HFF-Myc (cell line): Measurements from ENCODE around the gene MSI1.
A peak's percentile ranks its signal among the peaks of the same experiment; 100 is the strongest.
"Not testable (repeated sequence)": the region's sequence is repeated elsewhere in the genome, so short reads cannot be mapped to it uniquely, and the experiment has no call there.

Experiments used
- DNase-seq: peaks from one replicate; pipeline ENCODE4 v3.0.0-alpha.2; 2011; ENCODE audit warnings: low read depth; ENCODE audit errors: extremely low read depth
- H3K4me3 ChIP-seq: replicated peaks from 2 replicates; pipeline ENCODE4 v1.5.1; 2011; ENCODE audit warnings: low read depth, mild to moderate bottlenecking, control low read depth, low read length
- TF ChIP-seq, protein P1 (sequence below): IDR thresholded peaks from 2 replicates; pipeline ENCODE4 v1.5.1; 2012; ENCODE audit warnings: mild to moderate bottlenecking, low read depth, low read length, control low read depth; ENCODE audit errors: missing control alignments

The MSI1 gene

DNA sequence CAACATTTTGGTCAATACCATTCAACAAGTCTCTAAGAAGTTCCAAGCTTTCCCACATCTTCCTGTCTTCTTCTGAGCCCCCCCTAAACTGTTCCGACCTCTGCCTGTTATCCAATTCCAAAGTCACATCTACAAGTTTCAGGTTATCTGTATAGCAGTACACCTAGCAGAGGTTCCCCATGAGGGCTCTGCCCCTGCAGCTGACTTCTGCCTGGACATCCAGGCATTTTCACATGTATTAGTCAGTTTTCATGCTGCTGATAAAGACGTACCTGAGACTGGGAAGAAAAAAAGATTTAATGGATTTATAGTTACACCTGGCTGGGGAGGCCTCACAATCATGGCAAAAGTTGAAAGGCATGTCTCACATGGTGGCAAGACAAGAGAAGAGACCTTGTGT, 31.2 kb downstream of the MSI1 start:
- no peak overlapping the region for H3K4me3 ChIP-seq
- no peak for DNase-seq
- TF ChIP-seq, protein P1, sequence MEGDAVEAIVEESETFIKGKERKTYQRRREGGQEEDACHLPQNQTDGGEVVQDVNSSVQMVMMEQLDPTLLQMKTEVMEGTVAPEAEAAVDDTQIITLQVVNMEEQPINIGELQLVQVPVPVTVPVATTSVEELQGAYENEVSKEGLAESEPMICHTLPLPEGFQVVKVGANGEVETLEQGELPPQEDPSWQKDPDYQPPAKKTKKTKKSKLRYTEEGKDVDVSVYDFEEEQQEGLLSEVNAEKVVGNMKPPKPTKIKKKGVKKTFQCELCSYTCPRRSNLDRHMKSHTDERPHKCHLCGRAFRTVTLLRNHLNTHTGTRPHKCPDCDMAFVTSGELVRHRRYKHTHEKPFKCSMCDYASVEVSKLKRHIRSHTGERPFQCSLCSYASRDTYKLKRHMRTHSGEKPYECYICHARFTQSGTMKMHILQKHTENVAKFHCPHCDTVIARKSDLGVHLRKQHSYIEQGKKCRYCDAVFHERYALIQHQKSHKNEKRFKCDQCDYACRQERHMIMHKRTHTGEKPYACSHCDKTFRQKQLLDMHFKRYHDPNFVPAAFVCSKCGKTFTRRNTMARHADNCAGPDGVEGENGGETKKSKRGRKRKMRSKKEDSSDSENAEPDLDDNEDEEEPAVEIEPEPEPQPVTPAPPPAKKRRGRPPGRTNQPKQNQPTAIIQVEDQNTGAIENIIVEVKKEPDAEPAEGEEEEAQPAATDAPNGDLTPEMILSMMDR = no peak

DNA sequence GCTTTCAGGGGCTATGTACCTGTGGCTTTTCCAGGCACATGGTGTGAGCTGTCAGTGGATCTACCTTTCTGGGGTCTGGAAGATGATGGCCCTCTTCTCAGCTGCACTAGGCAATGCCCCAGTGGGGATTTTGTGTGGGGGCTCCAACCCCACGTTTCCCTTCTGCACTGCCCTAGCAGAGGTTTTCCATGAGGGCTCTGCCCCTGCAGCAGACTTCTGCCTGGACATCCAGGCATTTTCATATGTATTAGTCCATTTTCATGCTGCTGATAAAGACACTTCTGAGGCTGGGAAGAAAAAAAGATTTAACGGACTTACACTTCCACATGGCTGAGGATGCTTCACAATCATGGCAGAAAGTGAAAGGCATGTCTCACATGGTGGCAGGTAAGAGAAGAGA, 32.6 kb downstream of the MSI1 start:
- H3K4me3 ChIP-seq, DNase-seq: not testable (repeated sequence)

DNA sequence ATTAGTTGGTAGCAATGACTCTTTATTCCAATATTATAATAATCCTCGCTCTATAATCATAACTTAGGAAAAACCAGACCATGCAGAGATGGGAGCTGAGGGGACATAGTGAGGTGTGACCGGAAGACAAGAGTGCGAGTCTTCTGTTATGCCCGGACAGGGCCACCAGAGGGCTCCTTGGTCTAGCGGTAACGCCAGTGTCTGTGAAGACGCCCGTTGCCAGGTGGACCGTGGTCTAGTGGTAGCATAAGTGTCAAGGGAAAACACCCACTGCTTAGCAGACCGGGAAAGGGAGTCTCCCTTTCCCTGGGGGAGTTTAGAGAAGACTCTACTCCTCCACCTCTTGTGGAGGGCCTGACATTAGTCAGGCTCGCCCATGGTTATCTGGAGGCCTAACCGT, 33.5 kb downstream of the MSI1 start:
- TF ChIP-seq, protein P1 = peak; percentile 64
- not testable (repeated sequence) for DNase-seq, H3K4me3 ChIP-seq

DNA sequence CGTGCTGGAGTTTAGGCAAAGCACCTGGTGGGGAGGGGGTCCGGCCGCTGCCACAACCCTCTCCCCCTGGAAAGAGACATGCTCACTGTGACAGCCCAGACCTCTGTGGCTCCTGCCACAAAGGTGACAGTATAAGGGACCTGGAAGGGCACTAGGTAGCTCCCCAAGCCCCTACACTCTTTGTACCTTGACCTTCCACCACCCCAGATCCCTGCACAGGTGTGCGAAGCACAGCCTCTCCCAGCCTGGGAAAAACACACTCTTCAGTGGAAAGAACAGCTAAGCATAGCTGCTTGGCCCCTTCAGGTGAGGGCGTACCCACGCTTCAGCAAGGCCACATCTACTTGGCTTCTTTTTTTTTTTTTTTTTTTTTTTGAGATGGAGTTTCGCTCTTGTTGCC, 36.4 kb downstream of the MSI1 start:
- no peak overlapping the region for H3K4me3 ChIP-seq
- no peak for DNase-seq
- TF ChIP-seq, protein P1 = no peak

DNA sequence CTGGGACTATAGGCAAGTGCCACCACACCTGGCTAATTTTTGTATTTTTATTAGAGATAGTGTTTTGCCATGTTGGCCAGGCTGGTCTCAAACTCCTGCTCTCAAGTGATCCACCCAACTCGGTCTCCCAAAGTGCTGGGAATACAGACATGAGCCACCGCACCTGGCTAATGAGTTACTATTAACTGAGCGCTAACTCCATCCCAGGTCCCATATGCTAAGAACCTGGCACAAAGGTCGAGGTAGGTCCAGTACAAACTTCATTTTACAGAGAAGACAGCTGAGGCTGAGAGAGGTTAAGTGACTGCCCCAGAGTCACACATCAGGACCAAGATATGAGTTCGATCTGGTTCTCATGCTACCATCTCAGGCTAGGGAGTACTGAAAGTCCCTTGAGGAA, 36.9 kb downstream of the MSI1 start:
- TF ChIP-seq, protein P1 = no peak
- DNase-seq = no peak
- no peak overlapping the region for H3K4me3 ChIP-seq

DNA sequence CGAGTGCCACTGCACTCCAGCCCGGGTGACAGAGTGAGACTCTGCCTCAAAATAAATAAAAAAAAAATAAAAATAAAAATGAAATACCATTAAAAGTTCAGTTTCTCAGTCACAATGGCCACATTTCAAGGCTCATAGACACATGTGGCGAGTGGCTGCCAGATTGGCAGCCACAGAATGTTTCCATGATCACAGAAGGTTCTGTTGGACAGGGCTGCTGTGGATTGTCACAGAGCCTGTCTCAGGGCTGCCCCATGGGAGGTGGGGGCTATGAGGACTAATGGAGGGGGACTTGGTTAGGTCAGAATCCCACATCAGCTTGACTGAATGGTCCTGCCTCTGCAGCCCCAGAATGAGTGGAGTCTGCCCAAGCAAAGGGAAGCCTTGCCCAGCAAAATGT, 37.6 kb downstream of the MSI1 start:
- TF ChIP-seq, protein P1 = no peak
- DNase-seq = no peak
- no peak overlapping the region for H3K4me3 ChIP-seq

DNA sequence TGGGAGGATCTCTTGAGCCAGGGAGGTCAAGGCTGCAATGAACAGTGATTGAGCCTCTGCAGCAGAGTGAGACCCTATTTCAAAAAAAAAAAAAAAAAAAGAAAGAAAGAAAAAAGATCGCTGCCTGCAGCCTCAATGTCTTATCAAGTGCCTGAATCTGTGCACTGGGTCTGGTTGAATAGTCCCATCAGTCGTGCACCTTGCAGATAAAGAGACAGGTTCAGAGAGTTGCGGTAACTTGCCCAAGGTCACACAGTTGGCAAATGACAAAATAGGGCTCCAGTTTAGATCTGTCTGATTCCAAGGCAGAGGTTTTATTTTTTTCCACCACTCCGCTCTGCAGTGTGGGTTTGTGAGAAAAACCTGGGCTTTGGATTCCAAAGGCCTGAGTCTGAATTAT, 40.7 kb downstream of the MSI1 start:
- no peak for DNase-seq
- TF ChIP-seq, protein P1 = no peak
- no peak overlapping the region for H3K4me3 ChIP-seq
